Measurements from ENCODE around the gene ITIH1. TPM values are rescaled to one million over a fixed set of nuclear protein-coding genes. Genes with fewer than 3 reads are reported as not detected.

The ITIH1 gene
- total RNA-seq, 1 experiment from 2014 or later = 0.26 TPM

- TF ChIP-seq, protein P1, sequence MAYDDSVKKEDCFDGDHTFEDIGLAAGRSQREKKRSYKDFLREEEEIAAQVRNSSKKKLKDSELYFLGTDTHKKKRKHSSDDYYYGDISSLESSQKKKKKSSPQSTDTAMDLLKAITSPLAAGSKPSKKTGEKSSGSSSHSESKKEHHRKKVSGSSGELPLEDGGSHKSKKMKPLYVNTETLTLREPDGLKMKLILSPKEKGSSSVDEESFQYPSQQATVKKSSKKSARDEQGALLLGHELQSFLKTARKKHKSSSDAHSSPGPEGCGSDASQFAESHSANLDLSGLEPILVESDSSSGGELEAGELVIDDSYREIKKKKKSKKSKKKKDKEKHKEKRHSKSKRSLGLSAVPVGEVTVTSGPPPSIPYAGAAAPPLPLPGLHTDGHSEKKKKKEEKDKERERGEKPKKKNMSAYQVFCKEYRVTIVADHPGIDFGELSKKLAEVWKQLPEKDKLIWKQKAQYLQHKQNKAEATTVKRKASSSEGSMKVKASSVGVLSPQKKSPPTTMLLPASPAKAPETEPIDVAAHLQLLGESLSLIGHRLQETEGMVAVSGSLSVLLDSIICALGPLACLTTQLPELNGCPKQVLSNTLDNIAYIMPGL (CRISPR knock-in tag; IDR thresholded peaks at IDR 0.05) = peak; percentile 24; the same call in 1 of the 2 replicates
- TF ChIP-seq ATF3 (CRISPR knock-in tag; conservative IDR thresholded peaks at IDR 0.05) (no peak), HMGA2 (CRISPR knock-in tag; IDR thresholded peaks at IDR 0.05) (no peak), ZNF263 (CRISPR knock-in tag; IDR thresholded peaks at IDR 0.05; ENCODE audit: low read depth) (no peak), MYBL2 (CRISPR knock-in tag; IDR thresholded peaks at IDR 0.05) (0 out of 2 replicates have a peak, but pooled peaks have one; percentile 61), ETV6 (CRISPR knock-in tag; IDR thresholded peaks at IDR 0.05) (peak; percentile 76; the same call in 1 of the 2 replicates), ZNF138 (CRISPR knock-in tag; conservative IDR thresholded peaks at IDR 0.05) (no peak), ELF4 (CRISPR knock-in tag; IDR thresholded peaks at IDR 0.05; ENCODE audit: low read depth) (no peak), FOXP1 (CRISPR knock-in tag; IDR thresholded peaks at IDR 0.05; ENCODE audit: borderline replicate concordance) (peak; percentile 68; the same call in 1 of the 2 replicates), ZNF532 (CRISPR knock-in tag; IDR thresholded peaks at IDR 0.05; ENCODE audit: borderline replicate concordance) (no peak), USF1 (CRISPR knock-in tag; IDR thresholded peaks at IDR 0.05) (0 out of 2 replicates have a peak, but pooled peaks have one; percentile 50), NR1H2 (CRISPR knock-in tag; IDR thresholded peaks at IDR 0.05) (no peak), E2F4 (CRISPR knock-in tag; IDR thresholded peaks at IDR 0.05; ENCODE audit: borderline replicate concordance, low read depth) (peak; percentile 22; the same call in 1 of the 2 replicates), SMAD4 (CRISPR knock-in tag; IDR thresholded peaks at IDR 0.05) (0 out of 2 replicates have a peak, but pooled peaks have one; percentile 33), TEAD1 (CRISPR knock-in tag; IDR thresholded peaks at IDR 0.05) (peak; percentile 33), ARID4B (CRISPR knock-in tag; IDR thresholded peaks at IDR 0.05; ENCODE audit: borderline replicate concordance) (peak; percentile 70; the same call in 1 of the 2 replicates)
- TF ChIP-seq, protein P2, sequence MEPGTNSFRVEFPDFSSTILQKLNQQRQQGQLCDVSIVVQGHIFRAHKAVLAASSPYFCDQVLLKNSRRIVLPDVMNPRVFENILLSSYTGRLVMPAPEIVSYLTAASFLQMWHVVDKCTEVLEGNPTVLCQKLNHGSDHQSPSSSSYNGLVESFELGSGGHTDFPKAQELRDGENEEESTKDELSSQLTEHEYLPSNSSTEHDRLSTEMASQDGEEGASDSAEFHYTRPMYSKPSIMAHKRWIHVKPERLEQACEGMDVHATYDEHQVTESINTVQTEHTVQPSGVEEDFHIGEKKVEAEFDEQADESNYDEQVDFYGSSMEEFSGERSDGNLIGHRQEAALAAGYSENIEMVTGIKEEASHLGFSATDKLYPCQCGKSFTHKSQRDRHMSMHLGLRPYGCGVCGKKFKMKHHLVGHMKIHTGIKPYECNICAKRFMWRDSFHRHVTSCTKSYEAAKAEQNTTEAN (CRISPR knock-in tag; IDR thresholded peaks at IDR 0.05) = 0 out of 2 replicates have a peak, but pooled peaks have one; percentile 6
- TF ChIP-seq, protein P3, sequence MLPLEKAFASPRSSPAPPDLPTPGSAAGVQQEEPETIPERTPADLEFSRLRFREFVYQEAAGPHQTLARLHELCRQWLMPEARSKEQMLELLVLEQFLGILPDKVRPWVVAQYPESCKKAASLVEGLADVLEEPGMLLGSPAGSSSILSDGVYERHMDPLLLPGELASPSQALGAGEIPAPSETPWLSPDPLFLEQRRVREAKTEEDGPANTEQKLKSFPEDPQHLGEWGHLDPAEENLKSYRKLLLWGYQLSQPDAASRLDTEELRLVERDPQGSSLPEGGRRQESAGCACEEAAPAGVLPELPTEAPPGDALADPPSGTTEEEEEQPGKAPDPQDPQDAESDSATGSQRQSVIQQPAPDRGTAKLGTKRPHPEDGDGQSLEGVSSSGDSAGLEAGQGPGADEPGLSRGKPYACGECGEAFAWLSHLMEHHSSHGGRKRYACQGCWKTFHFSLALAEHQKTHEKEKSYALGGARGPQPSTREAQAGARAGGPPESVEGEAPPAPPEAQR (CRISPR knock-in tag; IDR thresholded peaks at IDR 0.05) = no peak
- TF ChIP-seq, protein P4, sequence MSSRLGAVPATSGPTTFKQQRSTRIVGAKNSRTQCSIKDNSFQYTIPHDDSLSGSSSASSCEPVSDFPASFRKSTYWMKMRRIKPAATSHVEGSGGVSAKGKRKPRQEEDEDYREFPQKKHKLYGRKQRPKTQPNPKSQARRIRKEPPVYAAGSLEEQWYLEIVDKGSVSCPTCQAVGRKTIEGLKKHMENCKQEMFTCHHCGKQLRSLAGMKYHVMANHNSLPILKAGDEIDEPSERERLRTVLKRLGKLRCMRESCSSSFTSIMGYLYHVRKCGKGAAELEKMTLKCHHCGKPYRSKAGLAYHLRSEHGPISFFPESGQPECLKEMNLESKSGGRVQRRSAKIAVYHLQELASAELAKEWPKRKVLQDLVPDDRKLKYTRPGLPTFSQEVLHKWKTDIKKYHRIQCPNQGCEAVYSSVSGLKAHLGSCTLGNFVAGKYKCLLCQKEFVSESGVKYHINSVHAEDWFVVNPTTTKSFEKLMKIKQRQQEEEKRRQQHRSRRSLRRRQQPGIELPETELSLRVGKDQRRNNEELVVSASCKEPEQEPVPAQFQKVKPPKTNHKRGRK (CRISPR knock-in tag; IDR thresholded peaks at IDR 0.05; ENCODE audit: borderline replicate concordance) = no peak
Observed at GRCh38 chr3:52770496-52771333, 6.7 kb upstream of the ITIH1 start, which contains the start of gene NEK4 (continued).

Measured in WTC11 (cell line).